HCT116 (cell line): Measurements from ENCODE around the gene NPR1.

ENCODE experiments used
- CEBPB ChIP-seq: IDR thresholded peaks from 2 replicates; pipeline ENCODE4 v1.6.1; 2012; ENCODE audit warnings: low read depth
- CTCF ChIP-seq, 3 experiments: fragments of 200-600 bp in 1 of 3; sonication (generic) in 1 of 3; IDR thresholded peaks in 2 of 3; conservative IDR thresholded peaks in 1 of 3; 2 replicates each; pipeline ENCODE4 v1.5.1; 2012 to 2017; ENCODE audit warnings: low read depth in 2 of 3, low read length in 2 of 3, antibody characterized with exemption in 1 of 3, borderline replicate concordance in 1 of 3, control low read depth in 1 of 3, mild to moderate bottlenecking in 1 of 3, mixed read lengths in 1 of 3, mixed run types in 1 of 3, moderate library complexity in 1 of 3; ENCODE audit not compliant: insufficient read depth in 1 of 3
- EGR1 ChIP-seq: IDR thresholded peaks from 2 replicates; pipeline ENCODE4 v1.6.1; 2012; ENCODE audit warnings: low read depth
- EZH2 ChIP-seq: fragments of 200-600 bp; sonication (generic); IDR thresholded peaks from 2 replicates; pipeline ENCODE4 v1.6.1; 2017; ENCODE audit warnings: antibody characterized with exemption, mixed run types
- POLR2A ChIP-seq: IDR thresholded peaks from 2 replicates; pipeline ENCODE4 v1.7.0; 2011; ENCODE audit warnings: borderline replicate concordance; ENCODE audit not compliant: insufficient read depth, insufficient read length; ENCODE audit errors: extremely low read depth
- POLR2AphosphoS5 ChIP-seq: IDR thresholded peaks from 2 replicates; pipeline ENCODE4 v1.6.1; 2011; ENCODE audit warnings: mild to moderate bottlenecking, low read depth, low read length, moderate library complexity
- SP1 ChIP-seq: IDR thresholded peaks from 2 replicates; pipeline ENCODE4 v1.6.1; 2012; ENCODE audit warnings: low read depth
- TCF7L2 ChIP-seq: IDR thresholded peaks from 2 replicates; pipeline ENCODE4 v1.7.0; 2011; ENCODE audit warnings: borderline replicate concordance, inconsistent platforms; ENCODE audit not compliant: insufficient read depth, insufficient read length; ENCODE audit errors: extremely low read depth
- ZBTB33 ChIP-seq: IDR thresholded peaks from 2 replicates; pipeline ENCODE4 v1.6.1; 2011; ENCODE audit warnings: mild to moderate bottlenecking, low read length, moderate library complexity; ENCODE audit not compliant: insufficient replicate concordance; ENCODE audit errors: extremely low read depth
- TF ChIP-seq, protein P1 (sequence below): IDR thresholded peaks from 2 replicates; pipeline ENCODE4 v1.6.1; 2012
- TF ChIP-seq, protein P2 (sequence below): IDR thresholded peaks from 2 replicates; pipeline ENCODE4 v1.6.1; 2012; ENCODE audit warnings: low read depth

DNA sequence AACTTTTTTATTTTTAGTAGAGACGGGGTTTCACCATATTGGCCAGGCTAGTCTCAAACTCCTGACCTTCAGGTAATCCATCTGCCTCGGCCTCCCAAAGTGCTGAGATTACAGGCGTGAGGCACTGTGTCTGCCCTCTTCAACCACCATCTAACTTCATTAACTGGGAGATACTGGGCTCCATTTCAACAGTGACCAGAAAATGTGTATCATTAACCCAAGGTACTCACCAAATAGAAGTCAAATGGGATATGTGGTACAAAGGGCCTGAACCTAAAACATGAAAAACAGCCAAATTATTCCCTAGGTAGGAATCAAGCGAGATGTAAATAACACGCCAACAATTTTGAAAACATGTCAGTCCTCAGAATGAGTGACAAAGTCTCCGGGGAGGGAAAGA lies 8.9 kb upstream of the NPR1 start:
- no peak for TF ChIP-seq EGR1
- no peak for TF ChIP-seq CTCF (IDR thresholded peaks at IDR 0.05 in 2 of 3, conservative IDR thresholded peaks at IDR 0.05 in 1 of 3; ENCODE audit: borderline replicate concordance in 1 of 3, insufficient read depth in 1 of 3, low read depth in 2 of 3, low read length in 2 of 3)
- TF ChIP-seq ZBTB33: no peak
- no peak for TF ChIP-seq POLR2AphosphoS5
- no peak for TF ChIP-seq POLR2A
- TF ChIP-seq, protein P1, sequence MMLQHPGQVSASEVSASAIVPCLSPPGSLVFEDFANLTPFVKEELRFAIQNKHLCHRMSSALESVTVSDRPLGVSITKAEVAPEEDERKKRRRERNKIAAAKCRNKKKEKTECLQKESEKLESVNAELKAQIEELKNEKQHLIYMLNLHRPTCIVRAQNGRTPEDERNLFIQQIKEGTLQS: no peak
- no peak for TF ChIP-seq EZH2
- TF ChIP-seq, protein P2, sequence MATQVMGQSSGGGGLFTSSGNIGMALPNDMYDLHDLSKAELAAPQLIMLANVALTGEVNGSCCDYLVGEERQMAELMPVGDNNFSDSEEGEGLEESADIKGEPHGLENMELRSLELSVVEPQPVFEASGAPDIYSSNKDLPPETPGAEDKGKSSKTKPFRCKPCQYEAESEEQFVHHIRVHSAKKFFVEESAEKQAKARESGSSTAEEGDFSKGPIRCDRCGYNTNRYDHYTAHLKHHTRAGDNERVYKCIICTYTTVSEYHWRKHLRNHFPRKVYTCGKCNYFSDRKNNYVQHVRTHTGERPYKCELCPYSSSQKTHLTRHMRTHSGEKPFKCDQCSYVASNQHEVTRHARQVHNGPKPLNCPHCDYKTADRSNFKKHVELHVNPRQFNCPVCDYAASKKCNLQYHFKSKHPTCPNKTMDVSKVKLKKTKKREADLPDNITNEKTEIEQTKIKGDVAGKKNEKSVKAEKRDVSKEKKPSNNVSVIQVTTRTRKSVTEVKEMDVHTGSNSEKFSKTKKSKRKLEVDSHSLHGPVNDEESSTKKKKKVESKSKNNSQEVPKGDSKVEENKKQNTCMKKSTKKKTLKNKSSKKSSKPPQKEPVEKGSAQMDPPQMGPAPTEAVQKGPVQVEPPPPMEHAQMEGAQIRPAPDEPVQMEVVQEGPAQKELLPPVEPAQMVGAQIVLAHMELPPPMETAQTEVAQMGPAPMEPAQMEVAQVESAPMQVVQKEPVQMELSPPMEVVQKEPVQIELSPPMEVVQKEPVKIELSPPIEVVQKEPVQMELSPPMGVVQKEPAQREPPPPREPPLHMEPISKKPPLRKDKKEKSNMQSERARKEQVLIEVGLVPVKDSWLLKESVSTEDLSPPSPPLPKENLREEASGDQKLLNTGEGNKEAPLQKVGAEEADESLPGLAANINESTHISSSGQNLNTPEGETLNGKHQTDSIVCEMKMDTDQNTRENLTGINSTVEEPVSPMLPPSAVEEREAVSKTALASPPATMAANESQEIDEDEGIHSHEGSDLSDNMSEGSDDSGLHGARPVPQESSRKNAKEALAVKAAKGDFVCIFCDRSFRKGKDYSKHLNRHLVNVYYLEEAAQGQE: no peak
- TF ChIP-seq SP1: no peak
- no peak for TF ChIP-seq TCF7L2
- no peak for TF ChIP-seq CEBPB
